NCI-H524 treated with DMSO at 0.1 percent for 48 hours (cell line): ENCODE measurements around the gene CHKB.
A peak's percentile ranks its signal among the peaks of the same experiment; 100 is the strongest.
"Not testable (repeated sequence)": the region's sequence is repeated elsewhere in the genome, so short reads cannot be mapped to it uniquely, and the experiment has no call there.

ENCODE experiments used
- DNase-seq: peaks from one replicate; lab custom pipeline; 2025; lab: John Stamatoyannopoulos, UW

Gene CHKB, protein sequence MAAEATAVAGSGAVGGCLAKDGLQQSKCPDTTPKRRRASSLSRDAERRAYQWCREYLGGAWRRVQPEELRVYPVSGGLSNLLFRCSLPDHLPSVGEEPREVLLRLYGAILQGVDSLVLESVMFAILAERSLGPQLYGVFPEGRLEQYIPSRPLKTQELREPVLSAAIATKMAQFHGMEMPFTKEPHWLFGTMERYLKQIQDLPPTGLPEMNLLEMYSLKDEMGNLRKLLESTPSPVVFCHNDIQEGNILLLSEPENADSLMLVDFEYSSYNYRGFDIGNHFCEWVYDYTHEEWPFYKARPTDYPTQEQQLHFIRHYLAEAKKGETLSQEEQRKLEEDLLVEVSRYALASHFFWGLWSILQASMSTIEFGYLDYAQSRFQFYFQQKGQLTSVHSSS

DNA sequence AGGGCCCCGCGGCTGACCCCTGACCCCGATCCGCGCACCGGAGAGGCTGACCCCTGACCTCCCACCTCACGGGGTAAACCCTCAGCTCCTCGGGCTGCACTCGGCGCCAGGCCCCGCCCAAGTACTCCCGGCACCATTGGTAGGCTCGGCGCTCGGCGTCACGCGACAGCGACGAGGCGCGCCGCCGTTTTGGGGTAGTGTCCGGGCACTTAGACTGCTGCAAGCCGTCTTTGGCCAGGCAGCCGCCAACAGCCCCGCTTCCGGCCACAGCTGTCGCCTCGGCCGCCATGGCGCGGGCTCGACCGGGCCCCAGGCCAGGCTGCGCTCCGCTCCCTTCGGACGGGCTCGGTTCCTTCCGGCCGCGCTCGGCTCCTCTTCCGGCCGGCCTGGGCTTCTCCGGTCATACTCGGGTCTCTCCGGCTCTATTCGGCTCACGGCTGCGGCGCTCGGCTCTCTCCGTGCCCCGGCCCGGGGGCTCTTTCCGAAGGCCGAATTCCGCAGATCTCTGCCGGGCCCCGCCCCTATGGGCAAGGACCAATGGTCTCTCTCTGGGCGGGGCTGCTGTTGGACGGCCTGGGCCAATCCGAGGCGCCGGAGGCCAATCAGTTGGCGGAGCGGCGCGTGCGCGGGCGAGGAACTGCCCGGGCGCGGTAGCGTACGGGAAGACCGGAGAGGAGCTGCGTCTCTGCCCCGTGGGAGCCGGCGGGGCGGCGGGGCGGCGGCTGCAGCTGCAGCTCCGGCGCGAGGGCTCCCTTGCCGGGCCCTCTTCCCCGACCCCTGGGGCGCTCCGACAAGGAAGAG lies at the start of gene CHKB:
Gene CHKB, minus strand, starts transcription at position 357 of the 801 bp plus-strand sequence. Its CDS starts 68 bp downstream, at position 289.
- peak; percentile 89 for DNase-seq

DNA sequence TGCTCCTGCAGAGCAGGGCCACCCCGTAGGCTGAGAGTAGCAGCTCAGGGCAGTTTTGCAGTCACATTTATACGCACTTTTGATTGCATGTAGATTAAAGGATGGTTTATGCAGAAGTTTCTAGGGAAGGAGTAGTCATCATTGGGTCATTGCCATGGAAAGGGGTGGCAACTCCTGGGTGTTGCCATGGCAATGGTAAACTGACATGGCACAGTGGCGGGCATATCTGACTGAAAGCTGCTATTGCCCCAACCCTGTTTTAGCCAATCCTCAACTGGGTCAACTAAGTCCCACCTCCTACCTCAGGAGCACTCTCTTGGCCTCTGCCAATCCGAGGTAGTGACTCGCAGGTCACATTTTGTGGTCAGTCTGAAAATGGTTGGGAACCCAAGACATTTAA lies 47.7 kb upstream of the CHKB start:
- no peak for DNase-seq

DNA sequence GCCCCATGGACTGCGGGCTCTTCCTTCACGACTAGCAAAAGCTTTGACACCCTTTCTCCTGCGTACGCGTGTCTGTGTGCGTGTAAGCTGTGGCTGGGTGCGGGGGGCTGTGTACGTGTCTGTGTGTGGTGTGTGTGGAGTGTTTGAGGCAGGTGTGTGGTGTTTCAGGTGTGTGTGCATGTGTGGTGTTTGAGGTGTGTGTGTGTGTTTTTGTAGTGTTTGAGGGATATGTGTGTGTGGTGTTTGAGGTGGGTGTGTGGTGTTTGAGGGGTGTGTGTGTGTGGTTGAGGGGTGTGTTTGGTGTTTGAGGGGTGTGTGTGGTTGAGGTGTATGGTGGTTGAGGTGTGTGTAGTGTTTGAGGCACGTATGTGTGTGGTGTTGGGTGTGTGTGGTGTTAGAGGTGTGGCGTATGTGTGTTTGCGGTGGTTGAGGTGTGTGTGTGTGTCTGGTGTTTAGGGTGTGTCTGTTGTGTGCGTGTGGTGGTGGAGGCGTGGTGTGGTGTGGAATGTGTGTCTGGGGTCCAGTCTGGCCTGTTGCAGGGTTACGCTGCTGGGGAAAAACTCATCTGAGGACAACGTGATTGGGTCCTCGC lies 46.0 kb upstream of the CHKB start:
- no peak for DNase-seq

DNA sequence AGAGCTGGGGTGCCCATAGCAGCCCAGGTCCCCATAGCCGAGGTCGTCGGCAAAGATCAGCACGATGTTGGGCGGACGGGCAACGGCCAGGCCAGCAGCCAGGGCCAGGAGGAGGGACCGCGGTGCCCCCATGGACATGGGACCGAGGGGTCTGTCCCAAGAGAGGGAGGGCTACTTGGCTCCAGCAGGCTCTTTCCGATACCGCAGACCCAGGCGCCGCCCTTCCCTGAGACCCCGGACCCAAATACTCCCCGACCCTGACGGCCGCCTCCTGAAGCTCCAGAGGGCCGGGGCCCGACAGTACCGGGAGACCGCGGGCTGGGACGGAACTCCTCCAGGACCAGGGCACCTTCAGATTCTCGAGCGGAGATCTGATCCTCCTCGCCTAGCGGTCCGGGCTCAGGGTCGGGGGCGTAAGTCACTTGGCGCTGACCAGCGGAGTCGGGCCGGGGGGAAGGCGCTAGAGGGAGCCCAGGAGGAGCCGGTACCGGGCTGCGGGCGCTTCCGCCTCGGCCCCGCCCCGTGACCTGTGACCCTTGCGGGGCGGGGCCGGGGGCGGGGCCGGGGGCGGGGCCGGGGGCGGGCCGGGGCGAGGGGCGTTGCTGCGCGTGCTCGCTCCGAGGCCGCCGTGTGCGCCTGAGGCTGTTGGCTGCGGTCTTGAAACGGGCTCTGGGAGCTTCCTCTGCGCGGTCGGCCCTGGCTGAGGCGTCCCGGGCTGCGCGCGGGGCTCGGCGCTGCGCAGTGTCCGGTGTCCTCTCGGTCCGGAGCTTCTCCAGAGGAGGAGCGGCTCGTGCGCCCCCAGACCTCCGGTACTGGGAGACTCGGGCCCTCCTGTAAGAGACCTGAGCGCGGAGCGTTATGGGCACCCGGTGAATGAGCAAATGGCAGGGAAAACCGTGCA lies 45.2 kb upstream of the CHKB start, which contains the start of gene ARSA:
Gene ARSA, minus strand, starts transcription at position 511 of the 901 bp plus-strand sequence. Its CDS starts 373 bp downstream, at position 138.
- DNase-seq = peak; percentile 4

DNA sequence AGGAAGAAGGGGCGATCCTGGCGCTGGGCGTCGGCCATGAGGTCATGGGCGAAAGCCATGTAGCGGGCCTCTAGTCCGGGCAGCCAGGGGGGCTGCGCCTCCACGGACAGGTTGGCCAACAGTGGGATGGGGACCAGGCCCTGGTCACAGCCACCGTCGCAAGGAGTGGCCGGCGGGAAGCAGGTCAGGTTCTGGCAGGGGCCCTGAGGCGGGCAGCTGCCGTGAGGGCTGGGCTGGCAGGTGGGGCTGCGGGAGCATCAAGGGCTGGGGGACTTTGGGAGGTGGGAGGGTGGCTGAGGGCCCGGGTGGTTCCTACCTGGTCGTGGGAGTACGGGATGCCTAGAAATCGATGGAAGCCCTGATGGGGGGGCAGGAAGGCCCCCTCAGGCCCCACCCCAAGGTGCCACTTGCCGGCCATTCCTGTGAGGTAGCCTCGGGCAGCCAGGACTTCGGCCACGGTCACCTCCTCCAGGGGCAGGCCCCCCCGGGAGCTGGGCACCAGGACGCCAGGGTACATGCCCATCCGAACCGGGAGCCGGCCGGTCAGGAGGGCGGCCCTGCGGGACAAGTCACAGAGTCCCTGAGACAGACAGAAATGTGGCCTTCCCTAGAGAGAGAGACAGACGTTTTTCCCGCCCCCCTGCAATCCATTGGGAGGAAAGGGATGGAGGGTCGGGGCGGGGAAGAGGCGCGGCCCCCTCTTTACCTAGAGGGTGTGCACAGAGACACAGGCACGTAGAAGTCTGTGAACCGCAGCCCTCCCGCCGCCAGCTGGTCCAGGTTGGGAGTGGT lies 44.4 kb upstream of the CHKB start:
- DNase-seq = no peak

DNA sequence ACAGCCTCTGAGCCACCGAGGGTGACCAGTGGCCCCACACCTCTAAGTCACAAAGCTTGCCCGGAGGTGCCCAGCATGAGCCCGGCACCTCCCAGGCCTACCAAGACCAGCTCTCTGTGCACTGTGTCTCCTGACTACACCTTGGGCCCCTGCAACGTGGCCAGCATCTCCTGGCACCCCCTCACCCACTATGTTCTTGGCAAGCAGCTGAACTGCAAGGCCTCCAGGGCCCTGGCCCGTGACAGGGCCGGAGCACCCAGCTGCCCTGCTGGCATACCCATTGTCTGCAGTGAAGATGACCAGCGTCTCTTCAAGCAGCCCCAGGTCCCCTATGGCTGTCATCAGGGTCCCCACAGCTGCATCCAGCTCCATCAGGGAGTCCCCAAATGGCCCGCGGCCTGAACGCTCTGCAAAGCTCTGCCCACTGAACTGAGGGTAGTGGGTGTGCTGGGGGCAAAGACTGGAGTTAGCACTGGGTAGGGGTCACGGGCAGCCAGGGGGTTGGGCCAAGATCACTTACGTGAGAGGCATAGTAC lies 43.7 kb upstream of the CHKB start:
- no peak for DNase-seq

DNA sequence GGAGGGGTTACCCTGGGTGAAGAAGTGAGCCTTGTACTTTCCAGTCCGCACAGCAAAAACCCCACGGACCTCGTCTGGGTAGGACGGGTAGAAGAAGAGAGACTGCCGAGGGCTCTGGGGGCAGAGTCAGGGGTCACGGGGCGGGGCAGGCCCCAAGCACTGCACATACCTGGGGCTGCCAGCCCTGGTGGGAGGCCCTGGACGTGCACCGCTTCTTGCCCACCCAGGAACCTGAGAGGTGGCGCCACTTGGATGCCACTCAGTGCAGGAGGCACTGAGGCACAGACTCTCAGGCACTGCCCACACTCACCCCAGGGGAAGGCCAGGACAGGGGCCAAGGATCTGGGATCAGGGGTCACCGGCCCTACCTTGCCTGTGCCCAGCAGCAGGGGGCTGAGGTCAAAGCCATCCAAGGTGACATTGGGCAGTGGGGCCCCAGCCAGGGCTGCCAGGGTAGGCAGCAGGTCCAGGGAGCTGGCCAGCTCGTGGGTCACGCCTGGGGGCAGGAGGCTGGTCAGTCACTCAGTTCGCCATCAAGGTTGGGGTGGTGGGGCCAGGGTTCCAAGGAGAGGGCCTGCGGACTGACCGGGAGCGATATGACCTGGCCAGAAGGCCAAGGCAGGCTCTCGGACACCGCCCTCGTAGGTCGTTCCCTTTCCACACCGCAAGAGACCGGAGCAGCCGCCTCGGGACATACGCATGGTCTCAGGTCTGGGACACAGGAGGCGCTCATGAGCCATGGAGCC lies 43.1 kb upstream of the CHKB start:
- no peak for DNase-seq

DNA sequence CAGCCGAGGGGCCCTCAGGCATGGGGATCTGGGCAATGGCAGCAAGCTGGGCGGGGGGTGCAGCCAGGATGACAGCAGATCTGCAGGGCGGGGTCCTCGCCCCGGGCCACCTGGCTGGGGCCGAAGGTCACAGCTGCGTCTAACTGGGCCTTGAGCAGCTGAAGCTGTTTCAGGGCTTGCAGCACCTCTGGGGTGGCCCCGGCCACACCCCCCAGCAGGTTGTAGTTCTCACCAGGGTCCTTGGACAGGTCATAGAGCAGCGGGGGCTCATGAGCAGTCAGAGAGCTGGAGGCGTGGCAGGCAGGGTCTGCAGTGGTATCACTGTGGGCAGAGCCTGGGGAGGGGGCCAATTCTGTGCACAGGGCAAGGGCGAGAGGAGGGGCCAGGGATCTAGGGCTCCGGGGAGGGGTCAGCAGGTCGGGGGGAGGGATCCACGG lies 42.5 kb upstream of the CHKB start:
- DNase-seq = no peak

DNA sequence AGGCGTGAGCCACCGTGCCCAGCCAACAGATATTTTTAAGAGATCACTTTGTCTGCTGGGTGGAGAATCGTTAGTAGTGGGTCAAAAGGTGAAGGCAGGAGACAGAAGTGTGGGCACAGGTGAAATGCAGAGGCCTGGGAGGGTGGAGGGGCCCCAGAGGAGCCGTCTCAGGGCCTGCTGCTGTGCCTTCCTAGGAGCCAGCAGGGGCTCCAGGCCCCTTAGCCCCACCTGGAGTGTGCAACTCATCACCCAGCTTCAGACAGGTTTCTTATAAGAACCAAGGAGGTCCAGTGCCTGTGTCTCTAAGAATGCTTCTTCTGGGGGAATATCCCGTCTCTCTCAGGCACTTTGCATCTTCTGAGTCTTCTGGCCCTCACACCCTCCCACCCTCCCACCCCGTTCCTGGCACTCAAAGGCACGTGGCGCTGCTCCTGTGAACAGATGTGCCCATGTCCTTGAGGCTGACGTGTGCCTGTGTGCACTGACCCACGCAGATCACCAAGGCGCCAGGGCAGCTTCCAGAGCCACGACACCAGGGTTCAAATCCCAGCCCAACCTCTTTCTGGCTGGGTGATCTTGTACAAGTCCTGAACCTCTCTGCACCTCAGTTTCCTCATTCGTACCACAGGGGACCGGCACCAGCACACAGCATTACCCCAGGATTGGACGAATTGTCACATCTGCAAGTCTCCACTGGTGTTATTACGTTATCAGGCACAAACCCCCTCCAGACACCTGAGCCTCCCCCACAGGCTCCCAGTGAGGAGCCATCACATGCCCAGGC lies 41.9 kb upstream of the CHKB start:
- no peak for DNase-seq

DNA sequence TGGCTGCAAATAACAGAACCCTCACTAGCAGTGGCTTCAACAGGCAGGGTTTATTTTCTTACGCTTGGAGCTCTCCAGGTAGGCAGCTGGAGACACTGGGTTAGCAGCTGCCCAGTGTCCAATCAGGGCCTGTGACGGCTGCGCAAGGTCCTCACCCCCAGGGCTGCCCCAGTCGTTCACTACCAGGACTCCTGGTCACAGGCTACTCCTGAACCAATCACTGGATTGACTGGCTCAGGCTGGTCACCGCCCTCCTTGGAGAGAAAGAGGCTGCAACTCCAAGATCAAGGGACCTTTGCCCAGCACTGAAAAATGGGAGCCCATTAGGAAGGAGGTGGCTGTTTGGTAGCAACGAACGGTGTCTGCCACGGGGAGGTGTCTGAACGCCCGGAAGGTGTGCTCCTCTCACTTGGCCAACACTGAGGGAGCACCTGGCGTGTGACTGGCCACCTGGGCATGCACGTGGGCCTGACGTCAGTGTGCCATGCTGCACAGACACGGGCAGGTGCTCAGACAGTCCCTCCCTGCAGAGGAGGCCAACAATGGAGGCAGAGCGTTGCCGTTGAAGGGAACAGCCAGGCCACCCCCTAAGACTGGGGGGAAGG lies 40.2 kb upstream of the CHKB start:
- DNase-seq = no peak

DNA sequence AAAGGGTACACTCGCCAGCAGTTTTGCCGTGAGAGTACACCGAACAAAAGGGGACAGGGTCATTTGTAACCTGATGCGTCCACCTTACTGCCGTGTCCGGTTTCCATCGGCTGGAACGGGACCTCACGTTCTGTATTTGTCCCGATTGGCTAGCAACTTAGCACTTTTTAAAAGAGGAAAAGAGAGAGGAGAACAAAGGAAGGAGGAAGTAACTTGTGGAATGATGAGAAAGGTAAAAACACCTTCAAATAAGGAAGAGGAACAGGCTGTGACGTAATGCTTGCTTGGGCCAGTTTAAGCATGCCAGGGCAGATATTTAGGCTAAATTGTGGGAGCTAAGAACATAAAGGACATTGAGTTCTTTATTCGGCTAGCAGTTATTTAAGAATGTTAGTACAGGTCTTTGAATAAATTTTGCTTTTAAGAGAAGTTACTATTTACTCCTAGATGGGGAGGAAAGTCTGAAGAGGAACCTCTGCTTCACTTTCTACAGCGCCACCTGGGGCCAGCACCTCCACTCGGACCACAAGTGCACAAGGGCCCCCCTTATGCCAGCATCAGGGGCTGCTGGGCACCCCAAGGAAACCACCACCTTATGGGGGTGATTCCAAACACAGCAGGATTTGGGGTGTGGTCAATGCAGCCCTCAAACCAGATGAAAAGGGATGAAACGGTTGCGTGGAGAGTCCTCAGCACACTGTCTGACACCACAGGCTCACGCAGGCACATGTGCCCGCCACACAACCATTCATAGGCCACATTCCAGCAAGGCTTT lies 39.5 kb upstream of the CHKB start:
- no peak for DNase-seq

DNA sequence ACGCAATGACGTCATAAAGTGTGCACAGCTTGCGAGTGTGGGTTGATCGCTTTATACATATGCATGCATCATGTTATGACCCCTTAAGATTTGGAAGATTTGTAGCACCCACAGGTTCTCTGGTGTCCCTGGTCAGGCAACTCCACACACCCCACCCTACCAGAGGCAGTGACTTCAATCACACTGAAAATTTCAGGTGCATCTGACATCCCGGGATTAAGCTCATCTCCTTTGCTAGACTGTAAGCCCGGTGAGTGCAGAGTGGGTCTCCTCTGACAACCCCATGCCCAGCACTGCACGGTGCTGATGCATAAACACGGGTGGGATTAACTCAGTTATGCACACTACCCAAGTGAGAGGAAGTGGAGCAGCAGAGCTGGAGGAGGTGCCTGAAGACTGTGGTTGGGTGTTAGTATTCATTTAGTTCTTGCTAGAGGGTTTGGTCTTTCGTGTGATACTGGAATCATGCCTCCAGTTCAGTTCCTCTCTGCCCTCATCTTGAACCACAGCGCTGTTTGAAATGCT lies 38.8 kb upstream of the CHKB start:
- DNase-seq = no peak

DNA sequence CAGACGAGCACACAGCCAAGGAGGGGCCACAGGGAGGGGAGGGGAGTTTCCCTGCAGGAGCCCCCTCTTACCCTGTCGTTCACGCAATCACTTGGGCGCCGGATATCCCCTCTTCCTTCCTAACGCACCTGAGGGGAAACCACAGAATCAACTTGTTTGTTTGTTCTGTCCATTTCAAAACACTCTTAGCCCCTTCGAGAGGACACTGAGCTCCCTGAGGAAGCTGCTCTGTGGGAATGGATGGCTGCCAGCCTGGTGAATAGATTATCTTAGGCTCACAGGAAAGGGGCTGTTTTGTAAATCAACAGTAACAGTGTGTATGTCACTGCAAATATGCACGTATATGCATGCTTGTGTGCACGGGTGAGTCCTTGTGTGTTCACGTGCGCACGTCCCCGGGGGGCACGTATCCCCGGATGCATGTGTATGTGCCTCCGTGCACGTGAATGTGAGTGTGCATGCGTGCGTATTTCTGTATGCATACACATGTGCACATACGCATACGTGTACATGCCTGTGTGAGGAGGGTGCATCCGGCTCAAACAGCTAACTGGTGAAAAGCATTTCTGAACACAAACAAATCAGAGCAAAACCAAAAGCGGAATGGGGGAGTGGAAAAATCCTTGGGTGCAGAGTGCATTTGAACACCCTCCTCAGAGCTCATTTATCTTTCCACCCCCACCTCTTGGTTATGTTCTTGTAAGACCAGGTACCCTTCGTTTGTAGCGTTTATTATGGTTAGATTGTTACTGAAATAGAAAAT lies 38.1 kb upstream of the CHKB start:
- DNase-seq = peak; percentile 16

DNA sequence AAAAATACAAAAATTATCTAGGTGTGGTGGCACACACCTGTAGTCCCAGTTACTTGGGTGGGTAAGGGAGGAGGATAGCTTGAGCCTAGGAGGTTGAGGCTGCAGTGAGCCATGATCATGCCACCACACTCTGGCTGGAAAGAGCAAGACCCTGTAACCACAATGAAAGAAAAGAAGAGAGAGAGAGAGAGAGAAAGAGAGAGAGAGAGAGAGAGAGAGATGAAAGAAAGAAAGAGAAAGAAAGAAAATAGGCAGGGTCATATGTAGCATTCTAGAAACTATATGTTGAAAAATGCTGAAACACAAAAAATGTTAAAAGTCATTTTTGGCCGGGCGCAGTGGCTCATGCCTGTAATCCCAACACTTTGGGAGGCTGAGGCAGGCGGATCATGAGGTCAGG lies 31.6 kb upstream of the CHKB start:
- not testable (repeated sequence) for DNase-seq

DNA sequence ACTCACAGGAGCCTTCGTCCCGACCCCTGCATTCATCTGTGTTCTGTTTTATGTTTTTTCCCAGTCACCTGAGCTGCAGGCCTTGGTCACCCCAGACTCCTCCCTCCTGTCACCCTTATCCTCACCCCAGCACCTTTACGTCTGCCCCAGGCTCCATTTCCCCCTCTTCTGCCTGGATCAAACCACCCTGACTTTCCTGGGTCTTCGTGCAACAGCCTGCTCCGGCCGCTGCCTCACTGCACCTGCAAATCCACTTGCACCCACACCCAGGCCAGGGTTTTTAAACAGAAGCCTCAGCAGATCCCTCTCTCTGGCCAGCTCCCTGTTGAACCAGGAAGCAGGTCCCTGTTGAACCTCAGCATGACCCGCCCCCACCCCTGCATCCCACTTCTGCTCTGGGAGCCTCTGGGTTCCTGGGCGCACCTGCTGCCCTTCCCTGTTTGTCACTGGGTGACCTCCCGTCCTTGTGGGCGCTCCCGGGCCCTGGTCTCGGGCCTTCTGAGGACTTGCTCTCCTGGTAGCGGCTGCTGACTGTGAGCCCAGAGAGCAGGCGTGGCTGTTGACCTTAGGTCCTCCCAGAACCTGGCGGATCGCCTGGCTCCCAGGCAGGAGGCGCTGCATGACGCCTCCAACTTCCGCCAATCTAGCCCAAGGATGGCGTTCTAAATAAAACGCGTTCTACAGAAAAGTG lies 30.8 kb upstream of the CHKB start:
- no peak for DNase-seq
